Measurements from ENCODE around the gene EEF2K. TPM values are rescaled to one million over a fixed set of nuclear protein-coding genes. Genes with fewer than 3 reads are reported as not detected.

Gene EEF2K
- total and polyA plus RNA-seq, 2 donors (not counting 1 experiment from before 2014, with no cell fraction given), result 11.8 to 28.7 TPM

DNA sequence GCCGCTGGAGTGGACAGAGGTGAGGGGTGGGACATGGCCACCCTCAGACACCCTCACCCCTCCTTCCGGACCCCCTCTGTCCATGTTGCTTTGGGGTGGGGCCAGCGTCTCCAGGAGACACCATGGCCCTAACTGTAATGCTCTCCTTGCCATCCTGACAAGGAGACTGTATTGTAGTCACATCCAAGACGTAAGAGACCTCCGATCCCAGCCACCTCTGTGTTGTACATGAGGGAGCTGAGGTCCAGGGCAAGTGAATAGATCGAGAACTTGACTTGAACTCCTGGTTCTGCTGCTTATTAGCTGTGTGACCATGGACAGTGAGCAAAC lies 121.3 kb downstream of the EEF2K start:
- 97% methylated on average over 4 of the region's 6 CpGs for WGBS (ENCODE audit: insufficient coverage)
- ChIA-PET CTCF (no interaction called here), POLR2A (no interaction called here)
- H3K4me1 Mint-ChIP-seq, result no peaks in the 10 kb centered on the region
- Histone ChIP-seq H3K36me3 (replicated peaks in 1 of 2; ENCODE audit: control extremely low read depth in 1 of 2, control insufficient read depth in 1 of 2, extremely low read depth in 1 of 2, insufficient read depth in 2 of 2, low read length in 1 of 2) (peaks cover 5 to 82% of the 10 kb centered on the region in 2 experiments), H2AFZ (ENCODE audit: insufficient read depth, low read depth, low read length, poor library complexity, severe bottlenecking) (no peak overlapping the region), H4K20me1 (ENCODE audit: control insufficient read depth, insufficient read depth, low read length, poor library complexity, severe bottlenecking) (peaks cover 30% of the 10 kb centered on the region), H3K79me2 (ENCODE audit: control insufficient read depth, insufficient read depth, low read length) (peaks cover 5% of the 10 kb centered on the region), H3K27ac (ENCODE audit: low read length in 2 of 2) (no peak overlapping the region), H3K27me3 (replicated peaks in 1 of 4; ENCODE audit: control extremely low read depth in 1 of 4, control insufficient read depth in 3 of 4, insufficient read depth in 4 of 4, low read length in 3 of 4) (no peaks in the 10 kb centered on the region), H3K4me2 (replicated peaks; ENCODE audit: low read depth, low read length, poor library complexity, severe bottlenecking) (no peak overlapping the region), H3K4me3 (ENCODE audit: control extremely low read depth in 1 of 5, extremely low read depth in 1 of 5, insufficient read depth in 1 of 5, low read depth in 2 of 5, low read length in 4 of 5) (no peak overlapping the region), H3K9ac (ENCODE audit: low read length) (no peak overlapping the region), H3K4me1 (ENCODE audit: control insufficient read depth in 2 of 2, insufficient read depth in 2 of 2, low read length in 2 of 2) (no peaks in the 10 kb centered on the region), H3K9me3 (ENCODE audit: control extremely low read depth in 1 of 3, control insufficient read depth in 2 of 3, insufficient read depth in 1 of 3, low read length in 2 of 3) (no peaks in the 10 kb centered on the region)
- DNase-seq (no peak), ATAC-seq (ENCODE audit: low read depth) (no peak)
- TF ChIP-seq EZH2 (IDR thresholded peaks at IDR 0.05; ENCODE audit: borderline replicate concordance, insufficient read depth, low read depth, low read length, poor library complexity, severe bottlenecking), result no peak
- TF ChIP-seq, protein P1, sequence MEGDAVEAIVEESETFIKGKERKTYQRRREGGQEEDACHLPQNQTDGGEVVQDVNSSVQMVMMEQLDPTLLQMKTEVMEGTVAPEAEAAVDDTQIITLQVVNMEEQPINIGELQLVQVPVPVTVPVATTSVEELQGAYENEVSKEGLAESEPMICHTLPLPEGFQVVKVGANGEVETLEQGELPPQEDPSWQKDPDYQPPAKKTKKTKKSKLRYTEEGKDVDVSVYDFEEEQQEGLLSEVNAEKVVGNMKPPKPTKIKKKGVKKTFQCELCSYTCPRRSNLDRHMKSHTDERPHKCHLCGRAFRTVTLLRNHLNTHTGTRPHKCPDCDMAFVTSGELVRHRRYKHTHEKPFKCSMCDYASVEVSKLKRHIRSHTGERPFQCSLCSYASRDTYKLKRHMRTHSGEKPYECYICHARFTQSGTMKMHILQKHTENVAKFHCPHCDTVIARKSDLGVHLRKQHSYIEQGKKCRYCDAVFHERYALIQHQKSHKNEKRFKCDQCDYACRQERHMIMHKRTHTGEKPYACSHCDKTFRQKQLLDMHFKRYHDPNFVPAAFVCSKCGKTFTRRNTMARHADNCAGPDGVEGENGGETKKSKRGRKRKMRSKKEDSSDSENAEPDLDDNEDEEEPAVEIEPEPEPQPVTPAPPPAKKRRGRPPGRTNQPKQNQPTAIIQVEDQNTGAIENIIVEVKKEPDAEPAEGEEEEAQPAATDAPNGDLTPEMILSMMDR (IDR thresholded peaks at IDR 0.05), result no peak
- no peaks in the 10 kb centered on the region for H3K9me3 Mint-ChIP-seq (ENCODE audit: insufficient read depth)
- no peak overlapping the region for H3K4me3 Mint-ChIP-seq
- no peak overlapping the region for H3K27ac Mint-ChIP-seq
- H3K27me3 Mint-ChIP-seq, result no peaks in the 10 kb centered on the region
- intact Hi-C loops (cut with micrococcal nuclease), result no loop called here

DNA sequence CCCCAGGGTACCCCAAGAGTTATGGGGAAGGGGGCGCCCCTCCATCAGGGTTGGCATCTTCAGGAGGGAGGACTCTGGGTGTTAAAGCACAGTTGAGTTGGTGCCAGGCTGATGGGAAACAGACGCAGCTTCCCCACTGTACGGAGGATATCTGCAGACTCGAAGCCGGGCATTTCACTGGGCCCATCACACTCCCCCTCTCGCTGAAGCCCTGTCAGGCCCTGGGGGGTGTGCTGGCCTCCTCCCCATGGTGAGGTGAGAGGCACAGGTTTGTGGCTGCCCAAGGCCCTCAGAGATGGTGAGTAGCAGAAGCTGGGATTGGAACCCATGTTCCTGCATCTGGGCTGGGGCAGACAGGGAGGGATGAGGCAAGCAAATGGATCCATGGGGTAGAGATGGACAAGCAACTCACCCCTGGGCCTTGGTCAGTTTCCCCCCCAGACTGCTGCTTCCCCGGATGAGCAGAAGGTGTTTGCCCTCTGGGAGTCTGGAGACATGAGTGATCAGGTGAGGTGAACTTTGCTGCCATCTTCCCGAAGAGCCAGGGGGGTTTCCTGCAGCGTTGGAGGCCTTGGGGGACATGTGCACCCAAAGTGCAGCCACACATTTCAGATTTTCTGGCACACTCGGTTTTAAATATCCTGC lies 122.1 kb downstream of the EEF2K start:
- WGBS (ENCODE audit: insufficient coverage), result 97% methylated on average over 9 of the region's 10 CpGs

More for the DNA sequence above, 122.1 kb downstream of the EEF2K start:
- H3K27me3 ChIP-seq (replicated peaks in 1 of 4; ENCODE audit: control extremely low read depth in 1 of 4, control insufficient read depth in 3 of 4, insufficient read depth in 4 of 4, low read length in 3 of 4), result no peaks in the 10 kb centered on the region
- H3K4me3 ChIP-seq (ENCODE audit: control extremely low read depth in 1 of 5, extremely low read depth in 1 of 5, insufficient read depth in 1 of 5, low read depth in 2 of 5, low read length in 4 of 5), result no peak overlapping the region
- ATAC-seq (ENCODE audit: low read depth) (no peak), DNase-seq (no peak)
- no peak overlapping the region for H3K4me2 ChIP-seq (replicated peaks; ENCODE audit: low read depth, low read length, poor library complexity, severe bottlenecking)
- no peak for TF ChIP-seq EZH2 (IDR thresholded peaks at IDR 0.05; ENCODE audit: borderline replicate concordance, insufficient read depth, low read depth, low read length, poor library complexity, severe bottlenecking)
- TF ChIP-seq, protein P1 (IDR thresholded peaks at IDR 0.05), result no peak
- no peak overlapping the region for H3K27ac ChIP-seq (ENCODE audit: low read length in 2 of 2)
- no peak overlapping the region for H3K4me3 Mint-ChIP-seq
- ChIA-PET POLR2A (no interaction called here), CTCF (no interaction called here)
- peaks cover 22% of the 10 kb centered on the region for H4K20me1 ChIP-seq (ENCODE audit: control insufficient read depth, insufficient read depth, low read length, poor library complexity, severe bottlenecking)
- H3K9ac ChIP-seq (ENCODE audit: low read length), result no peak overlapping the region
- H3K4me1 ChIP-seq (ENCODE audit: control insufficient read depth in 2 of 2, insufficient read depth in 2 of 2, low read length in 2 of 2), result no peaks in the 10 kb centered on the region
- H3K27me3 Mint-ChIP-seq, result no peaks in the 10 kb centered on the region
- H3K9me3 ChIP-seq (ENCODE audit: control extremely low read depth in 1 of 3, control insufficient read depth in 2 of 3, insufficient read depth in 1 of 3, low read length in 2 of 3), result no peaks in the 10 kb centered on the region
- H3K27ac Mint-ChIP-seq, result no peak overlapping the region
- H3K4me1 Mint-ChIP-seq, result no peaks in the 10 kb centered on the region
- no peaks in the 10 kb centered on the region for H3K79me2 ChIP-seq (ENCODE audit: control insufficient read depth, insufficient read depth, low read length)
- no peak overlapping the region for H2AFZ ChIP-seq (ENCODE audit: insufficient read depth, low read depth, low read length, poor library complexity, severe bottlenecking)
- peaks cover 5 to 79% of the 10 kb centered on the region in 2 experiments for H3K36me3 ChIP-seq (replicated peaks in 1 of 2; ENCODE audit: control extremely low read depth in 1 of 2, control insufficient read depth in 1 of 2, extremely low read depth in 1 of 2, insufficient read depth in 2 of 2, low read length in 1 of 2)
- H3K9me3 Mint-ChIP-seq (ENCODE audit: insufficient read depth), result no peaks in the 10 kb centered on the region
- intact Hi-C loops (cut with micrococcal nuclease), result no loop called here
